Activated gamma-delta T cell treated with anti-CD3 and anti-CD28 coated beads, Interleukin-2, amount 50 U/mL, for 16 hours (primary cell): ENCODE data around the gene MAP3K10.

Source experiments
- DNase-seq: peaks from one replicate; pipeline ENCODE4 v3.0.0-alpha.2; 2020; ENCODE audit warnings: low read depth

The MAP3K10 gene

DNA sequence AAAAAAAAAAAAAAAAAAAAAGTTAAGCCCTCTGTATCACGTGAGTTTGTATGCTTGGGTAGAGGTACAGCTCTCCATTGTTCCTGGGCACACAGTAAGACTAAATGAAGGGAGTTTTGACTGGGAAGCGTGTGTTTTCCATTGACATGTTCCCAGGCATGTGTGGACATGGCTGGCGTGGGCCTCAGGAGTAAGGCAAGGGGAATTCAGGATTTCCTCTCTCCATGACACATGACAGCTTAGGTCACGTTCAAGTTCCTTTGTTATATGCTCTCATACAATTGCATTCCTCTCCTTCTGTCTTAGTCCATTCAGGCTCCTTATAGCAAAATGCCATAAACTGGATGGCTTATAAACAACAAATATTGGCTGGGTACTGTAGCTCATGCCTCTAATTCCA is 17.1 kb upstream of the MAP3K10 start:
- no peak for DNase-seq

DNA sequence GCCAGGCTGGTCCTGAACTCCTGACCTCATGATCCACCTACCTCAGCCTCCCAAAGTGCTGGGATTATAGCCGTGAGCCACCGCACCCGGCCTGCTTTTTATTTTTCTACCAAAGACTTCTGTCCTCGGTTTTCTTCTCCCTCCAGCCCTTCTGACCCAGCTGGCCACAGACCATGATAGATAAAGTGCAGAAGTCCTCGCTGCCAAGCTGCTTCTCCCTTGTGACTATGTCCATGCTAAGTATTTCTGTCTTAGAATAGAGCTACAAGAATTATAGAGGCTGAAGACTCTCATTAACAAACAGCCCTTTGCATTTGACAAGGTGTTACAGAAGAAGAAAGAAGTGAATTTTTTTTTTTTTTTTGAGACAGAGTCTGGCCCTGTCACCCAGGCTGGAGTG is 15.4 kb upstream of the MAP3K10 start:
- DNase-seq: no peak

- DNase-seq: no peak
These were observed 13.7 kb upstream of the MAP3K10 start for GRCh38 chr19:40177286-40178070.

DNA sequence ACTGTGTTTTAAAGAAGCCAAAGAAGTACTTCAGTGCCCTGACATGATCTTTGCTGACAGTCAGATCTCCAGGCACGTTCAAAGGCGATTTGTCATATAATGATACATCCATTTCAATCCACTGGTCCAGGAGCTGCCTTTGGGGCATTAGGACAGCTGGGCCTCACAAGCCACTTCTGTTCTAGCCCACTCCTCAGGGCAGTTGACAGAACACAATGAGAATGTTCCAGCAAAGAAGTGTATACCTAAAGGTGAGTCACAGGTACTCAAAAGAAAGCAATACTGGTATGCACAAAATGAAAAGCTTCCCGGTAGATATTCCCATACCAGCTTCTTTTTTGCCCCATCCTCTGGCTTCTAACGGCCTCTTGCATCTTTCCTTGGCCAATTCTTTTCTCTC is 12.5 kb upstream of the MAP3K10 start:
- DNase-seq: no peak

DNA sequence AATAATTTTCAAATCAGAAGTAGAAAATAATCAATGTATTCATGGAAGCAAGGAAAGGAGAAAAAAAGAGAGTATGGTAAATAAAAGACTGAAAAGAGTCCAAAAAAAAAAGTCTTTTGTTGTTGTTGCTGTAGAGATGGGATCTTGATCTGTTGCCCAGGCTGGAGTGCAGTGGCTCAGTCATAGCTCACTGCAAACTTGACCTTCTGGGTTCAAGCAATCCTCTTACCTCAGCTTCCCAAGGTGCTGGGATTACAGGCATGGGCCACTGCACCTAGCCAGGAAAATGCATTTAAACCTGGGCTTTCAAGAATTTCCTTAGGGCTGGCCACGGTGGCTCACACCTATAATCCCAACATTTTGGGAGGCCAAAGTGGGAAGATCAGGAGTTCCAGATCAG is 7.0 kb upstream of the MAP3K10 start:
- DNase-seq: no peak

GRCh38 chr19:40191836-40192646 is 815 bp downstream of the MAP3K10 start:
- DNase-seq: no peak

GRCh38 chr19:40192758-40193586 is 1.7 kb downstream of the MAP3K10 start:
- DNase-seq: no peak

GRCh38 chr19:40193587-40193849 is 2.3 kb downstream of the MAP3K10 start:
- DNase-seq: no peak

DNA sequence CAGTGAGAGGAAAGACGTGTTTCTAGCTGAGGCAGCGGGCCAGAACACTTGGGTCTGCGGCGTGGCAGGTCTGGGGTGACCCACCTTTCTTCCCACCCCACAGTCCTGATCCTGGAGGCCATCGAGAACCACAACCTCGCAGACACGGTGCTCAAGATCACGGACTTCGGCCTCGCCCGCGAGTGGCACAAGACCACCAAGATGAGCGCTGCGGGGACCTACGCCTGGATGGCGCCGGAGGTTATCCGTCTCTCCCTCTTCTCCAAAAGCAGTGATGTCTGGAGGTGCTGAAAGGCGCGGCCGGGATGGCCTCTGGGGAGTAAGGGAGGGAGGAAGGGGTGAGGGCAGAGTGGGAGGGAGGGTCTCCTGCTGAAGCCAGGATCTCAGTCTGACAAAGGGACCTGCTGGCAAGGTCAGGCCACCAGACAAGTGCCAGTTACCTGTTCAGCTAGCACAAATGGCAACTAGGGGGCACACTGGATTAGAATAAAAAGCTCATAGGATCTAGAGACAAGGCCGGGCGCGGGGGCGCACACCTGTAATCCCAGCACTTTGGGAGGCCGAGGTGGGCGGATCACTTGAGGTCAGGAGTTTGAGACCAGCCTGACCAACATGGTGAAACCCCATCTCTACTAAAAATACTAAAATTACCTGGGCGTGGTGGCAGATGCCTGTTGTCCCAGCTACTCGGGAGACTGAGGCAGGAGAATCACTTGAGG is 7.2 kb downstream of the MAP3K10 start:
- no peak for DNase-seq

DNA sequence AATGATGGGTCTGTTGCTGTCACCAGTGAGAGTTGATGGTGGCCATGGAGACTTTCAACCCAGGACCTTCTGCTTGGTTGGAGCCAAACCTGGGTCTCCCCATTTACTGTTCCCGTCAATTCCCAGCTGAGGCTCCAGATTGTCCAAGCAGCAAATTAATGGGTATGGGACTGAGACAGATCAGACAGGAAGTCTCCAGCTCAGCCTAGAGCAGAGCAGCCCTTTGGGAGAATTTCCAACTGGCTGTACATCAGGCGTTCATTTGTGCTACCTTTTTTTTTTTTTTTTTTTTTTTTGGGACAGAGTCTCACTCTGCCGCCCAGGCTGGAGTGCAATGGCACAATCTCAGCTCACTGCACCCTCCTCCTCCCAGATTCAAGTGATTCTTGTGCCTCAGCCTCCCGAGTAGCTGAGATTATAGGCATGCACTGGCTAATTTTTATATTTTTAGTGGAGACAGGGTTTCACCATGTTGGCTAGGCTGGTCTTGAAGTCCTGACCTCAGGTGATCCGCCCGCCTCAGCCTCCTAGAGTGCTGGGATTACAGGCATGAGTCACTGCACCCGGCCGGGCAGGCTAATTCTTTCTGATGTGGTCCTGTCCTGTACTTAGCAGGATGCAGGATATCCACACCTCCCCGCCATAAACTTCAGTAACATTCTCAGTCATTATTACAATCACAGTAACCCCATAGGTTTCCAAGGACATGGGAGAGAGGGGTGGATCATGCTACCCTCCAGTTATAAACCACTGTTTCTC is 9.3 kb downstream of the MAP3K10 start:
- no peak for DNase-seq

- DNase-seq: no peak
These were observed 13.2 kb downstream of the MAP3K10 start for GRCh38 chr19:40204381-40204780.

GRCh38 chr19:40205760-40206159 is 14.5 kb downstream of the MAP3K10 start:
- no peak for DNase-seq

- DNase-seq: no peak
These were observed 17.4 kb downstream of the MAP3K10 start for GRCh38 chr19:40208602-40209001.

DNA sequence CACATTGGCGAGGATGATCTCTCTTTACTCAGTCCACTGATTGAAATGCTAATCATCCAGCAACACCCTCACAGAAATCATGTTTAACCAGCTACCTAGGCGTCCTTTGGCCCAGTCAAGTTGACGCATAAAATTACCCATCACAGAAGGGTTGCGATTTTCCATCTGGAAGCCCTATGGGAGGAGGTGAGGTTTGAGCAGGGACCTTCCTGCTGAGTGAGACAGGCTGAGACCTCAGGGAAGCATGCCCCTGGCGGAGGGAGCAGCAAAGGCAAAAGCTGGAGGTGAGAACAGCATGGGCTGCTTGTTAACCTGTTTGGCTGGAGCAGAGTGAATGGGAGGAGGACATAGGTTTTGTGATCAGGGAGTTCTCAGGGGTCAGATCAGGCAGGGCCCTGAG is 19.7 kb downstream of the MAP3K10 start:
- no peak for DNase-seq

- DNase-seq: no peak
These were observed 22.1 kb downstream of the MAP3K10 start for GRCh38 chr19:40213251-40213829.

- DNase-seq: no peak
These were observed 22.8 kb downstream of the MAP3K10 start for GRCh38 chr19:40213882-40214570.

DNA sequence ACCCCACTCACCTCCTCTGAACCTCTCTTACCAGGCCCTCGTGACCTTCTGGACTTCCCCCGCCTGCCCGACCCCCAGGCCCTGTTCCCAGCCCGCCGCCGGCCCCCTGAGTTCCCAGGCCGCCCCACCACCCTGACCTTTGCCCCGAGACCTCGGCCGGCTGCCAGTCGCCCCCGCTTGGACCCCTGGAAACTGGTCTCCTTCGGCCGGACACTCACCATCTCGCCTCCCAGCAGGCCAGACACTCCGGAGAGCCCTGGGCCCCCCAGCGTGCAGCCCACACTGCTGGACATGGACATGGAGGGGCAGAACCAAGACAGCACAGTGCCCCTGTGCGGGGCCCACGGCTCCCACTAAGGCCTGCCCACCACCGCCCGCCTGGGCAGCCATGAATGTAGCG is 23.7 kb downstream of the MAP3K10 start:
- DNase-seq: no peak

GRCh38 chr19:40216013-40216776 is 25.0 kb downstream of the MAP3K10 start:
- no peak for DNase-seq

DNA sequence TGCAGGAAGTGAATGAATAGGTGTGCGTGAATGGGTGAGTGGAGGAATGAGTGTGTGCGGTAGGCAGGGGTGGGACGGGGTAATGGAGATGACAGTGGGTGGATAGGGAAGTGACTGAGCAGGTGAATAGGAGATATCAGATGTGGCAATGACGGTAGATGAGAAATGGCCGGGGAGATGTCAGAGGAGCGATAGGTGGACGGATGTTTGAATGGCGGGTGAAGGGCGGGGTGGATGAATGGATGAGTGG is 25.5 kb downstream of the MAP3K10 start:
- no peak for DNase-seq
